NCI-H2029 treated with DMSO at 0.1 percent for 48 hours (cell line): ENCODE results near the gene PARP4.
"Not testable (repeated sequence)": the region's sequence is repeated elsewhere in the genome, so short reads cannot be mapped to it uniquely, and the experiment has no call there.

Source experiments
- DNase-seq: peaks from one replicate; lab custom pipeline; 2025; lab: John Stamatoyannopoulos, UW

The PARP4 gene

GRCh38 chr13:24512197-24512907 is at the start of gene PARP4:
Gene PARP4, minus strand, starts transcription at chr13:24512778. Its CDS starts 9,002 bp downstream, at chr13:24503776.
- peak; percentile 3 for DNase-seq

DNA sequence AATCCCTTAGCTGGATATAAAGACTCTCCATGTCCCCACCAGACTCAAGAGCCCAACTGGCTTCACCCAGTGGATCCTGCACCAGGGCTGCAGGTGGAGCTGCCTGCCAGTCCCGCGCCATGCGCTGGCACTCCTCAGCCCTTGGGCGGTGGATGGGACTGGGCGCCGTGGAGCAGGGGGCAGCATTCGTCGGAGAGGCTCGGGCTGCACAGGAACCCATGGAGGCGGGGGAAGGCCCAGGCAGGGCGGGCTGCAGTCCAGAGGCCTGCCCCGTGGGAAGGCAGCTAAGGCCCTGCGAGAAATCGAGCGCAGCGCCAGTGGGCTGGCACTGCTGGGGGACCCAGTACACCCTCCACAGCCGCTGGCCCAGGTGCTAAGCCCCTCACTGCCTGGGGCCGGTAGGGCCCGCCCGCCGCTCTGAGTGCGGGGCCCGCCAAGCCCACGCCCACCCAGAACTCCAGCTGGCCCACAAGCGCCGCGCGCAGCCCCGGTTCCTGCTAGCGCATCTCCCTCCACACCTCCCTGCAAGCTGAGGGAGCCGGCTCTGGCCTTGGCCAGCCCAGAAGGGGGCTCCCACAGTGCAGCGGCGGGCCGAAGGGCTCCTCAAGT is 48.1 kb upstream of the PARP4 start:
- DNase-seq = not testable (repeated sequence)

- DNase-seq = not testable (repeated sequence)
Measured at GRCh38 chr13:24559431-24560218, 47.0 kb upstream of the PARP4 start.

DNA sequence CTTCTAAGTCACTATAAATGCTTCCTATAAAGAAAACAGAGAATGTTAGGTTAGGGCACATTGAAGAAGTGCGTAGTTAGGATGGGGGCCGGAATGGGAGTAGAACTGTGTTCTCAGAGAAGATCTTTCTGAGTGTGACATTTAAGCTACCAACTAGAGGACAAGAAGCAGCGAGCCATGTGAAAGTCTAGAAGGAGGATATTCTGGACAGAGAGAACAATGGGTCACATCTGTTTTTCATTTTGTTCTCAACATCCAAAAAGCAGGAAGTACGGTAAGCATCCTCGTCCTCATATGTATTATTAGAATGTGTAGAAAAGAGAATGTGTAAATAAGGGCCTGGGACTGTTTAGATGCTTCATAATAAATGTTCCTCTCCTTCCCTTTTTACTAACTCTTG is 44.5 kb upstream of the PARP4 start:
- DNase-seq = no peak

DNA sequence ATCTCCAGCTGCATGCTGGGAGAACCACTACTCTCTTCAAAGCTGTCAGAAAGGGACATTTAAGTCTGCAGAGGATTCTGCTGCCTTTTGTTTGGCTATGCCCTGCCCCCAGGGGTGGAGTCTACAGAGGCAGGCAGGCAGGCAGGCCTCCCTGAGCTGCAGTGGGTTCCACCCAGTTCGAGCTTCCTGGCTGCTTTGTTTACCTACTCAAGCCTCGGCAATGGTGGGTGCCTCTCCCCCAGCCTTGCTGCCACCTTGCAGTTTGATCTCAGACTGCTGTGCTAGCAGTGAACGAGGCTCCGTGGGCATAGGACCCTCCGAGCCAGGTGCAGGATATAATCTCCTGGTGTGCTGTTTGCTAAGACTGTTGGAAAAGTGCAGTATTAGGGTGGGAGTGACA is 41.3 kb upstream of the PARP4 start:
- not testable (repeated sequence) for DNase-seq

DNA sequence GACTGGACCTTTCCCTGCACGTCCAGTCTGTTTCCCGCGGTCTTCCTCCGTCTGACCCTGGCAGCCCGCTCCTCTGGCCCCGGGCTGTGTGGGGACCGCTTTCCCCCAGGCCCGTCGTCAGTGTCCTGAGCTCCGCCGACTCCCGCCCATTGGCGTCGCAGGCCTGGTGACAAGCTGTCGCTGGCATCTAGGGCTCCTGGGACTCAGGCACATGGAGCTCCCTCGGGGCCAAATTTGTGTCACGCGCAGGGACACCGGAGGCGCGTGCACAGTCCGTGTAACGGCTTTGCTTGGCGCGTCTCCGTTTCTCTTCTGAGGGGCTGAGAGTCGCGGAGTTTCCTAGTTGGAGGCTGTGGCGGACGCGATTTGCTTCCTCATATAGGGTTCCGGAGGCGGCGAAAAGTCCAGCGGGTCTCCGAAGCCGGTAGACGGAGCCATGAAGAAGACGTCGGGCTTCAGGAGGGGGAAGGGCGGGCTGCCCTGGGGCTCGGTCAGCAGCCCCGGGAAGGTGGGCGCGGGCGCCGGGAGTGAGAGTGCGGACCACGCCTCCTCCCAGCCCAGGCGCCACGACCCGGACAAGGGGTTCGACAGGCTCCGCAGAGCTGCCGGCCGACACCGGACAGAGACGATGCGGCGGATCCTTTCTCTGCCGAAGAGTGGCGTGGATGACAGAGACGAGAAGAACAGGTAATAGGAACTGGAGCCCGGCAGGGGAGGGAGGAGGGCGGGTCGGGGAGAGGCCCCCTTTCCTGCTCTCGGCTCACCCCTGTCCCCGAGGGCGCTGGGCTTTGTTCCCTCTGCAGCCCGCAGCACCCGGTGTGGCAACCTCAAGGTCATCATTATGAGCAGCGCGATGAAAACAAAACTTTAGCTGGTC is 29.1 kb upstream of the PARP4 start:
- DNase-seq = not testable (repeated sequence)

- no peak for DNase-seq
Measured at GRCh38 chr13:24541127-24541475, 28.5 kb upstream of the PARP4 start.

DNA sequence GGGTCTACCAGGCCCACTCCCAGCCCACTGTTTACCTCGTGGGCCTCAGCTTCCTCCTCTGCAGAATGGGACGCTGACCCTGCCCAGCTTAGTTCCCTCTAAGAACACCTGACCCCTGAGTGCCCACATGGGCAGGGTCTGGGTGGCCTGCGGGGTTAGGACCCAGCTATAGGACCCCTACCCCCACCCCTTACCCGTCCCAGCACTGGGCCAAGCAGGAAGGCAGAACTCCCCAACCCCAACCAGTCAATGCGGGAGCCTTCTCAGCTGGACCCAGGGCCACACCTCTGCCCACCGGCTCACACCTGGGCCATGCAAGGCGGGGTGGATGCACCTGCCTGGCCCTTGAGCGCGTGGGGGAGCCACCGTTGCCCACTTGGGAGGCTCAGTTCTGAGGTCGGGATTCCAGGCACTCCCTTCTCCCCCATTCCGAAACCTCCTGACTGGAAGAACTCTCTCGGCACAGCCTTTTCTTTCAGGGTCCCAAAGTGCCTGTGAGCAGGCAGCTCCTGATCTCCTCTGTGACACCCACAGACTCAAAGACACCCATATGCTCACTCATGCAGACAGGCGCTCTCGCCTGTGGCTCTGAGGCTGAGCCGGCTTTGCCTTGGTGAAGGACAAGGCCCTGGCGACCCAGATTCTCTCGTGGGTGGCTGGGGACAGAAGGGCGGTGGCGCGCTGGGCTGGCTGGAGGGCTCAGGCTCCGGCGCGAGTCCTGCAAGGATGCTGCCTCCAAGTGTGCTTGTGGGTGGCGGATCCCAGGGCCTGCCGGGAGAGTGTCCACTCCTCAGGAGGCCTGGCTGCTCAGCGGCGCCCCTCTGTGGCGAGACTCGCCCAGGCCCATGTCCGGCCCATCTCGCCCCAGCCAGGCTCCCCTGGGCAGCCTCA is 27.9 kb upstream of the PARP4 start:
- no peak for DNase-seq

DNA sequence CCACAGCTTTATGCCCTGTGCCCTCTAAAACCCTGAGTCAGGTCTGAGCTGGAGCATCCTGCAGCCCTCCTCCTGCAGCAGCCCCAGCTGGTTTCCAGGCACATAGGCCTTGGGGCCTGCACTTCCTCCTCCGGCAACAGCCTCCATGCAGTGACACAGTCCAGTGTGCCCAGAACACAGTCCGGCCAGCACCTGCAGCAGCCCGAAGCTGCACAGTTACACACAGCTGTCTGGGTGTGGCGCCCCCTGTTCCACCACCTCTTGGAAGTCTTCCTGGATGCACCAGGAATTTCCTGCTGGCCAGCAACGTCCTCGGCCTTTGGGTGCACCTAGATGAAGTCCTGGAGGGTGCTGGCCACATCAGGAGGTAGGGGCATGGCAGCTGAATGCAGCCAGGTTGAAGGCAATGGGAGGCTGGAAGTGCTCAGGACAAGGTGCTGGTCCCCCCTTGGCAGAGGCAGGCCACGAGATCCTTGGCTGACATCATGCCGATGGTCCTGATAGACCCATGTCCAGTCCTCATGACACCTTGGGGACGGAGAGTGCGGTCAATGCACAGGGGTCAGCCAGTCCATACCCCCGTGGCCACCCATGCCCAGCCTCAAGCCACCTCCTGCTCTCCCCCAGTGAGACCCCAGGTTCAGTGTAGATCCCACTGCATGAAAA is 27.1 kb upstream of the PARP4 start:
- no peak for DNase-seq

- no peak for DNase-seq
Measured at GRCh38 chr13:24529478-24529877, 16.9 kb upstream of the PARP4 start.

DNA sequence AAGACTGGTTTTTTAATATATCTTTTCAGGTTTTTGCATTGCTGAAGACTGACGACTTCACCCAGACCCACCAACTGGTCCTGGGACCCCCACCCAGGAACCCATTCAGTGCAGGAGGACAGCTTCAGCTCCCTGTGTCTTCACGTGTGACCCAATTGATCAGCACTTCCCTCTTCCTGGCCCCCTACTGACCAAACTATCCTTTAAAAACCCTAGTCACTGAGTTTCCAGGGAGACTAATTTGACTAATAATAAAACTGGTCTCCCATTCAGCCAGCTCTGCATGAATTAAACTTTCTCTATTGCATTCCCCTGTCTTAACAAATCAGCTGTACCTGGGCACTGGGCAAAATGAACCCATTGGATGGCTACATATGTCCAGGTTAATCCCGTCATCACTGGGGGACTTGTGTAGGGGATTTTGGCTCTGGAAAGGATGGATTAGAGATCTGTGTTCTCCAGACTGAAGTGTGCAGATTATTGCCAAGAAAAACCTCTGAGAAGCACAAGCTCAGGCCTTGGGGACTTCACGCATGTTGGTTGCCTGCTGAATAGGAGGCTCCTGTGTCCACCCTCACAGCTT is 16.3 kb upstream of the PARP4 start:
- no peak for DNase-seq

GRCh38 chr13:24527266-24527775 is 14.7 kb upstream of the PARP4 start:
- no peak for DNase-seq

DNA sequence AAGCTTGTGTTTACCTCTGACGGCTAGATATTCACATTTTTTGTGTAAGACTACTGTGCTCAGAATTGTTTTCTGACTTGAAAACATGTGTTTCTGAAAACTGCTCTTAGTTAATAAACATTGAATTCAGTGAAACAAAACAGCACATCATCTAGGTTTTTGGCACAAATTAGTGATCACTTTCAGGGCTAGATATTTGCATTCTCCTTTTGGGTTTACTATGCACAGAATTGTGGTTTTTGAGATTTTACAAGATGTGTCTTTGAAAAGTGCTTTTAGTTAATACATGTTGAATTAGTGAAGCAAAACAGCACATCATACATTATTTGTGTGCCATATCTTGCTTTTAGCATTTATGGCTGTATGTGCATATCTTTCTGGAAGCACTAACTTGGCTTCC is 8.2 kb upstream of the PARP4 start:
- DNase-seq = no peak

- no peak for DNase-seq
Measured at GRCh38 chr13:24516919-24517318, 4.3 kb upstream of the PARP4 start.

GRCh38 chr13:24512908-24513213 is 283 bp upstream of the PARP4 start:
- DNase-seq = no peak

GRCh38 chr13:24511816-24512196 is 772 bp downstream of the PARP4 start:
- peak; percentile 2 for DNase-seq

- peak; percentile 4 for DNase-seq
Measured at GRCh38 chr13:24511019-24511815, 1.4 kb downstream of the PARP4 start.

GRCh38 chr13:24506698-24507335 is 5.8 kb downstream of the PARP4 start:
- DNase-seq = no peak

- not testable (repeated sequence) for DNase-seq
Measured at GRCh38 chr13:24506283-24506682, 6.3 kb downstream of the PARP4 start.
